CD1c-positive myeloid dendritic cell (primary cell): ENCODE measurements around the gene UBE2D2.

Source experiments
- DNase-seq: peaks from one replicate; pipeline ENCODE4 v3.0.0-alpha.2; 2016; ENCODE audit errors: extremely low spot score

Gene UBE2D2

DNA sequence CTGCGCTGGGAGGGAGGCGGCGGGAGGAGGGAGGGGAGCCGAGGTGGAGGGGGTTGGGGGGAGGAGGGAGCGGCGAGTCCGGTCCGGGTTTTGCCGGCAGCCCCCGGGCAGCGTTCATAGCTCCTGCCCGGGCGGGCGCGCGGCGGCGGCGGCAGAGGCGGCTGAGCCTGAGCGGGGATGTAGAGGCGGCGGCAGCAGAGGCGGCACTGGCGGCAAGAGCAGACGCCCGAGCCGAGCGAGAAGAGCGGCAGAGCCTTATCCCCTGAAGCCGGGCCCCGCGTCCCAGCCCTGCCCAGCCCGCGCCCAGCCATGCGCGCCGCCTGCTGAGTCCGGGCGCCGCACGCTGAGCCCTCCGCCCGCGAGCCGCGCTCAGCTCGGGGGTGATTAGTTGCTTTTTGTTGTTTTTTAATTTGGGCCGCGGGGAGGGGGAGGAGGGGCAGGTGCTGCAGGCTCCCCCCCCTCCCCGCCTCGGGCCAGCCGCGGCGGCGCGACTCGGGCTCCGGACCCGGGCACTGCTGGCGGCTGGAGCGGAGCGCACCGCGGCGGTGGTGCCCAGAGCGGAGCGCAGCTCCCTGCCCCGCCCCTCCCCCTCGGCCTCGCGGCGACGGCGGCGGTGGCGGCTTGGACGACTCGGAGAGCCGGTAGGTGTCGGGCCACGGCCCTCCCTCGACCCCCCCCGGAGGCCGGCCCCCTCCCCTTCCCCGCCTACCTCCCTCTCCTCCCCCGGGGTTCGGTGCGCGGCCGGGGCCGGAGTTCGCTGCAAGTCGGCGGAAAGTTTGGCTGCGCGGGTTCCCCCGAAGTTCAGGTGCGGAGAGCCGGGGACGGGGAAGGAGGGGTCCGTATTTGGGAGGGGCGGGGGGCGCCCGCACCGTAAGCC lies 87.3 kb downstream of the UBE2D2 start, which contains the start of gene CXXC5:
Gene CXXC5 (plus strand): TSS at position 145 of the 877 bp plus-strand sequence. CDS start 32,175 bp downstream, outside the sequence.
- DNase-seq, result peak; percentile 70

DNA sequence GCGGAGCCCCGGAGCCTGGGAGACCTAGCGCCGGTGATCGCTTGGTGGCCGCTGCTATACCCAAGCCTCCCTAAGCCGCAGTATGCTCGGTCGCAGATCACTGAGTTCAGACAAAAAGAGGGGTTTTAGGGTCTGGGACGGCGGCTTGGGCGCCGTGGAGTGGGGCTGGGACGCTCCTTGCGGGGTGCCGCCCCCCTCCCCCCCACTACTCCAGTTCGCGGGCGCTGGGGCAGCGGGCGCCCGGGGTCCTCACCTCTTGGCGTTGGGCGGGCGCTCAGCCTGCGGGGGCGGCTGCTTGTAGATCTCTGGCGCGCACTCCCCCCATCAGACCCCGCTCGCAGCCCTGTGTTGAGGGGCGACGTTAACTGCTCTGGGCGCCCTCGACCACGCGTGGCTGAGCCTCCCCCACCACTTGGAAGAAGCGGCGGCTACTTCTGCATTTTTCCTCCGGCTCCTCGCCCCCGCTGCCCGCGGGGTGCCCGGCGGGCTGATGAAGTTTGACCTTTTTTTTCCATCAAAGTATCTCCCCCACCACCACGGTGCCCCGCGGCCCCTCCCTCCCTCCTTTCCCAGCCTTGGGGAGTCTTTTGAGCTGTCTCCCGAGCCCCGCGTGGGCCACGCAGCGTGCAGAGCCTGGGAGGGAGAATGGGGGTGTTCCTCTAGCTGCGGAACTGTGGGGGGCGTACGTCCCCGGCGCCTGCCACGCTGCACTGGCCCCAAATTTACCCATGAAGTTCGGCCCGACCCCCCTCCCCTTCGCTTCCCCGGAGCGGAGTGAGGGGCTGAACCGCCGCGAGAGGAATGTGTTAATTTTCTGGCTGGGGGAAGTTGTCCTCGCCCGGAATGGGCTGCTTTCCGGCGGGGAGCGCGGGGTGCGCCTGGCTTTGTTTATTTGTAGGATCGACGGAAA lies 88.2 kb downstream of the UBE2D2 start:
- peak; percentile 87 for DNase-seq

DNA sequence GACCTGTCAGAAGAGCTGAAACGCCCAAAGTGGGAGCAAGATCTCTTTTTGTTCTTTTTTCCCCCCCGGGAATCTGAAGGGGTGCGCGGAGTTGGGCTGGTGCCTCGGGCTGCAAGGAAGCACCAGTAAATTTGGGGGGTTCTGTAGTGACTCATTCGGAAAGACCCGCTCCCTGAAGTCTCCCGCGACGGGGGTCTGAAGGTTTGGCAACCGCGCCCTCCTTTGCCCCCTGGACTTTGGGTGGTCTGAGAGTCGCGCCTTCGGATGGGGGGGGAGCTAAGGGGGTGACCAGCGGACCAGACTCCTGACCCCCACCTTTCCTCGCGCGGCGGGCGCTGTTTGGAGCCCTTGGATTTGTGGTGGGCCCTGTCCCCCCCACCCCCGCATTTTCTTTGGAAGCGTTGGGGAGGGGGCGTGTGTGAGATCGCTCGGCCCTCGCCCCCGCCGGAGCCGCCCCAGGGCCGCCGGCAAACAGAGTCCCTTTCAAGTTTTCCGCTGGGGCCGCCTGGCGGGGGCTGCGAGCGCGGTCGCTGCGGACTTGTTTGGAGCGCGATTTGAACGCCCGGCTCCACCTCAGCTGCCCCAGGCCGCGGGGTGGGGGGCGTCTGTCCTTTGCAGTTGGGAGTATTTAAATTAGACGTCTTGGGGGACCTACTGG lies 89.0 kb downstream of the UBE2D2 start:
- no peak for DNase-seq

DNA sequence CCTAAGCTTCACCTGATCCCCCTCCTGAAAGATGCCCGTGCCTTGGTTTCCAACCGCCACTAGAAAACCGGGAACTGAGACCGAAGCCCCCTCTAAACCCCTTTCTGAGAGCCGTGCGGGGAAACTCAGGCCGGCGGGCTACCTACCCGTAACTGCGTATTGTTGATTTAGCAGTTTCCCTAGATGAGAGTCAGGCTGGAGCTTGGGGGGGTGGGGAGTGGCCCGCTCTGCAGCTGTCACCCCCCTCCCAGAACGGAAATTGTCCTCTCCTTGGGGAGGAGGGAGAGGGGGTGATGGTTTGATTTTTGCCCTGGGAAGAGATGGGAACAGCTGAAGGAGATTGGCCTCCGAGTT lies 89.5 kb downstream of the UBE2D2 start:
- no peak for DNase-seq

DNA sequence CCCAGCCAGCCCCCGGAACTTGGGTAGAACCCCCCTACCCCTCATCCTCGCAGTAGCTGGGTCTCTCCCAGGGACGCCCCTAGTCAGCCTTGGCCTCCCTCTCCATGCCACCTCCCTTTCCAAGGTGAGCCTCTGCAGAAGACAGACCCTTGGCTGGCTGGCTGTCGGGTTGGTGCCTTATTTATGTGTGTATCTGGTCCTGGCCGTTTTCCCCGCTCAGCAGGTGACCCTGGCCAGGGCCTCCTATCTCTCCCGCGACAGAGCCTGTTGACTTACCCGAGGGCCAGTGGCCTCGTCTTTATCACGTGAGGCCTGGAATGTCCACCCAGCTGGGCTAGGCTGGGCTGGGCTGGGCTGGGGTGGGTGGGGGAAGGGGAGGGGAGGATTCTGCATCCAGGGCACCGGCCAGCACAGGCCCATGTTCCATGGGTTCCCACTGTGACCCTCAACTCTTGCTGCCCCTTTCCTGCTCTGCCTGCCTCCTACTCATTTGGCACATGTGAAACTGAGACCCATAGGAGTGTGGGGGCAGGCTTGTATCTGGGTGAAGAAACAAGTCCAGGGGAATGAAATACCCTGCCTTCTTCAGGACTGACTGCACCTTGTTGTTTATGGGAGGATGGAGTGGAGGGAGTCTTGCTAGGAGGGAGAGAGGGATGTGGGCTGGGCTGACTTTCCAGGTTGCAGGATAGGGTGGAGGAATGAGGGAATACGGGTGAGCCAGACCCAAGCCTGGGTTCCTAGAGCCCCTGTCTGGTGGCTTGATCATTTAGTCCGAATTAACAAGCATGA lies 90.1 kb downstream of the UBE2D2 start:
- DNase-seq, result no peak

DNA sequence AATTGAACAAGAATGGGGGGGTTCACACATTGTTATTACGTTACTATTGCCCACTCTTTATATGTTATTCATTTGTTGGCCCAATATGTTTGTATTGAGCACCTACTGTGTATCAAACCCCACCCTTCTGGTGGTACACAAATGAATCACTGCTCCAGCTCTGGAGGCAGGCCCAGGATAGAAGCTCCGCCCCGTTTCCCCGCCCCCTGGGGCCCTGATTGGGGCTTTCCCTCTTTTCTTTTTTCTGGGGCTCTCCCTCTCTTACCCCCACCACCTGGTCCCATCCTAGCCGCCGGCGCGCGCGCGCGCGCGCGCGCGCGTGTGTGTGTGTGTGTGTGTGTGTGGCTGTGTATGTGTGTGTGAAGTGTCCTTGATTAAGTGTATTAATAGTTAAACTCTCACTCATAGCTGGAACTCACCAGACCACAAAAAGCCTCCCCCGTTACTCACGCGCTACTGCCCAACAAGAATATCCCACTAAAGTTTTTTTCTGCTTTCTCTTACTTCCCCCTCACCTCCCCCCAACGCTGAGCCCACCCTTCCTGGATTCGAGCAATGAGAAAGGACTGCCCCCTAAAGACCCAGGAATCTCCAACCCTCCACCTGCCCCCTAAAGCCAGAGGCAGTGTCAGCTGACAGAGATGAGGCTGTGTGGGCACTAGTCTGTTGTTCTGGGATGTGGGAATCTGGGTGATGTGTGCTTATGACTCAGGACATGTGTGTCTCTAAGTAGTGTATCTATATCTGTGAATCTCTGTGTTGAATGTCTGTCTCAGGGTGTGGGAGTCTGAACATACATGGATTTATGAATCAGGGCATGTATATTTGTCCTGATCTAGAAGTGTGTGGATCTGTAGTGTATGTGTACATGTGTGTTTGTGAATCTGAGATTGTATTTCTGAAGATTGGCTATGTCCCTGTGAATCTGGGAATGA lies 91.0 kb downstream of the UBE2D2 start:
- peak; percentile 75 for DNase-seq

DNA sequence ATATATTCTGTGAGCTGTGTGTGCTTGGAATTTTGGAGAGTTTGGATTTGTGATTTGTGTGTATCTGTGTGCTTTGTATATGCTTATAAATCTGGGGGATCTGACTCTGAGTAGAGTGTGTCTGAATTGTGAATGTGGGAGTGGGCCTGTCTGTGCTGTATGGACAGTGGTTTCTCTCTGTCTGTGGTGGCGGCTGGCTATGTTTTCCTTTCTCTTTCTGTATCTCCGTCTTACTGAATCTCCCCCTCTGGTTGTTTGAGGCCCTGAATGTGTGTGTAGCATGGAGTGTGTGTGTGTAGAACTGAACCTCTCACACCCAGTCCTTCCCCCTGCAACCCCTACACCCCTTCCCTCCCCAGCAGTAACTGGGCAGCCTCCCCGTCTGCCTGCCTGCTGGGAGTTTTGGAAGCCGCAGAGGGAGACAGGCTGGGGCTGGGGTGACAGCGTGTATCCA lies 91.7 kb downstream of the UBE2D2 start:
- DNase-seq, result no peak

DNA sequence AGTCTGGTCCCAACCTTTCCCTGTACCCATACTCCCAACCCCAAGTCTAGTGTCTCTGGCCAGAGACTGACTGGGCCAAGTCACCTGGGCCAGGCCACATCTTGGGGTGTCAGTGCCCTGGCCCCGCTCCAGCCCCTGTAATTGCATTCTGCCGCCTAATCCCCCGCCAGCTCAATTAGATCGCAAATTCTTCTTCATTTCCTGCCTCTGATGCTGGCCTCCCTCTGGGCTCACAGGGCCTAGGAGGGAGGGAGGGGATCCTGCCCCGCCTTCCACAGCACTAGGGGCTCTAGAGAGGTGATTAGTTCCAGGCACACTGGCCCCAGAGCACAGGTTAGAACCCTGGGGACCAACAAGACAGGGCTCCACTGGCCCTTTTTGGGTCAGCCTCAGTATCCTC lies 92.5 kb downstream of the UBE2D2 start:
- DNase-seq, result no peak

DNA sequence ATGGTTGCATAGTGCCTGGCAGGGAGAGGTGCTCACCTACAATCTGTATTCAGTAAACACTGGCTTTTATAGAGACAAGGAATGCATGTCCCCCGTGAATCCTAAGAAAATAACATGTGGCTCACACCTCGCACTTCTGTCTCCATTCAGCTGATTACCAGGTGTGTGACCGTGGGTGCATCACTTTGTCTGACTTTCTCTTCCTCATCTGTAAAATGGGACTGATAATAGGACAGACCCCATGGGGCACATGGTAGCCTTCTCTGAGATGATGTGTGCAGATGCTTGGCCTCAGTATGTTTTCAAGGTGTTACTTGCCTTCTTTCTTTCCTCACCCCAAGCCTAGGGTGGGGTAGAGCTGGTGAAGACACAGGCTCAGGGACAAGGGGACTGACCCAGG lies 93.3 kb downstream of the UBE2D2 start:
- no peak for DNase-seq

DNA sequence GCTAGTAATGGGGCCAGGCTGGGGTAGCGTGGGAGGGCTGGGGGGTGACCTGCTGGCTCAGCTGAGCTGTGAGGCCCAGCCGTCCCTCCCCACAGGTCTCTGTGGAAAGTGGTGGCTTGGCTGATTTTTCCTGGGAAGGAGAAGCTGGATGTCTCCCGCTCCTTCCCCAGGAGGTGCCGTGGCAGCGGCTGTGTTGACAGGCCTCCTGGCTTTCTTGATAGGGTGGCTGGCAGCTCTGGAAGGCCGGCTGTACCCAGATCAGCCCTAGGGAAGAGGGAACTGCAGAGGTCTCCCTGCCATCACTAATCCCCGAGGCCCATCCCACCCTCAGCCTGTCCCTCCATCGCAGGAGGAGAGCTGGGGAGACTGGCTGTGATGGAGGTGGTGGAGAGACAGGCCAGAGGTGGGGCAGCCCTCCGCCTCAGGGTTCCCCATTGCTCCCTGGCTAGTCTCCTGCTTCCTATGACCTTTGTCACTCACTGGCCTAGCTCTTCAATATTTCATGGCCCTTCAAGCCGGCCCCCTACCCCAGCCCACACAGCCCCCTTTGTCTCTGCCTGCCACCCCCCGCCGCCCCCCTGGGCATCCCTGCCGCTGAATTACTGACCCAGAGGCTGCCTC lies 93.8 kb downstream of the UBE2D2 start:
- no peak for DNase-seq

DNA sequence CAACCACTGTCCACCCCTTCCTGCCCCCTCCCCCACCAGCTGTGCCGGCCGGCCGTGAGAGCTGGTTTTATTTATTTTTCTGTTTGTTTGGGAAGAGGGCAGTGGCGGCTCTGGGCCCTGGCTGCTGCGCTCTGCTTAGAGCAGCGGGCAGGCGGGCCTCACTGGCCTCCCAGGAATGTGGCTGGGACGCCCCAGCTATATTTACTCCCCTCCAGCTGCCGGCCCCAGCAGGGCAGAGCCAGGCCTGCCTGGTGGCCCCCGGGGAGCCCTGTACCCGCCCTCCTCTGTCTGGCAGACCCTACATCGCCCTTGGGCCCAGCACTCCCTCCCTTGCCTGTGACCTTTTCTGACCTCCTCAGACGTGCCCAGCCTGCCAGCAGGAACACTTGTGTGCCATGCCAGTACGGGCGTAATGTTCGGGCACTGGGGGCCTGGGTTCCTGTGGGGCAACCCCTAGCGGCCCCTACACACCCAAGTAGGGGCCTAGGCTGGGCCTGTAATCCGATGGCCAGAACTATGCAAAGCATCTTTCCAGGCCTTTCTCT lies 94.7 kb downstream of the UBE2D2 start:
- no peak for DNase-seq

DNA sequence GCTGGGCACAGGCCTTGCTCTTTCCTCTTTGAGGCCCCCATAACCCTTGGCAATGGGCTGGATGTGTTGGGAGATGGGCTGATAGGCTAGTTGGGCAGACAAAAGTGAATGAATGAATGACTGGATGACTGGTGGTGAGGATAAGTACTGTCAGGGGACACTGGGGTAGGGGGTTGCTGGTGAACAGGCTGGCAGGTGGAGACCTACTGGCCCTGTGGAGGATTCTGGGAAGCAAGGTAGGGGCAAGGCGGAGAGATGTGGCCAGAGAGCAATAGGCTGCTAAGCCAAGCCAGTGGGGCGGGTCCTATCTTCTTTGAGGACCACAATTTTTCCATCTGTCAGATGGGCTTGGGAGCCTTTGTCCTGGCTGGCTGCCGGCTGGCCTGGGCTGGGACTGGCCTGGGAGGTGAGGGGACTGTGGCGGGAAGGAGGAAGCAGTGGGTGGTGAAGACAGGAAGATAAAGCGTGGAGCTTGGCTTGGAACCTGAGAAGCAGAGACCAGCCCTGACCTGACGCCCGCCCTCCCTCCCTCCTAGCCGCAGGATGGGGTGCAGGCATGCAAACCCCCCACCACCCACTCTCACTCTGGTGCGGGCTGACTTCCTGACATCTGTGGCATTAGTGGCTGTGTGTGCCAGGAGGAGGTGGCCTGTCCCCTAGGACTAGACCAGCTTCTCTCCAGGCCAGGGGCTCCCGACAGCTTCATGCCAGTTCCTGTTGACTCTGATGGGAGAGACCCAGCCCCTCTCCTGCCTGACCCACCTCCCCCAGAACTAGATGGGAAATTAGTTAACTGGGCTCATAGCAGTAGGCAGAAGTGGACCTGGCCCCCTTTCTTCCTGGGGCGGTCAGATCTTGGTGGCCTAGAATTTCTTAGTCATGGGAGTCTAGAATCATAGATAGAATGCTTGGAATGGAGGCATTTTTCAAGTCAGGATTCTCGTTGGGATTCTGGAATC lies 96.5 kb downstream of the UBE2D2 start:
- DNase-seq, result no peak

DNA sequence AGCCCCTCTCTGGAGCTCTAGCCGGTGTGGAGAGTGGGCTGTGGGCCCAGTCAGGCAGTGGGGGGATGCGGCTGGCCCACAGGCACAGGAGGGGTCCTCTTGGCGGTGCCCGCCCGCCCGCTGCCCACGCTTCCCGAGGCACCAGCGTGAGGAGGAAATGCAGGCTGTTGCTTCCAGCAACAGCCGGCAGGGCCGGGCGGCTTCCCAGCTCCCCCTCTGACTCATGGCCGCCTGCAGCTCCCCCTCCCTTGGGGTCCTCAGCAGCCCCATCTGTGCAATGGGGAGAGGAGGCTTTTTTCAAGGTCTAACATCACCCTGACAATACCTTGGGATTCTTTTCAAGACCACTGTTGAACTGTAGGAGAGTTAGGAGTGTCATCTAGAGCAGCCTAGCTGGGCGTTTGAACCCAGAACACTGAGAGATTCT lies 97.4 kb downstream of the UBE2D2 start:
- DNase-seq, result peak; percentile 60

DNA sequence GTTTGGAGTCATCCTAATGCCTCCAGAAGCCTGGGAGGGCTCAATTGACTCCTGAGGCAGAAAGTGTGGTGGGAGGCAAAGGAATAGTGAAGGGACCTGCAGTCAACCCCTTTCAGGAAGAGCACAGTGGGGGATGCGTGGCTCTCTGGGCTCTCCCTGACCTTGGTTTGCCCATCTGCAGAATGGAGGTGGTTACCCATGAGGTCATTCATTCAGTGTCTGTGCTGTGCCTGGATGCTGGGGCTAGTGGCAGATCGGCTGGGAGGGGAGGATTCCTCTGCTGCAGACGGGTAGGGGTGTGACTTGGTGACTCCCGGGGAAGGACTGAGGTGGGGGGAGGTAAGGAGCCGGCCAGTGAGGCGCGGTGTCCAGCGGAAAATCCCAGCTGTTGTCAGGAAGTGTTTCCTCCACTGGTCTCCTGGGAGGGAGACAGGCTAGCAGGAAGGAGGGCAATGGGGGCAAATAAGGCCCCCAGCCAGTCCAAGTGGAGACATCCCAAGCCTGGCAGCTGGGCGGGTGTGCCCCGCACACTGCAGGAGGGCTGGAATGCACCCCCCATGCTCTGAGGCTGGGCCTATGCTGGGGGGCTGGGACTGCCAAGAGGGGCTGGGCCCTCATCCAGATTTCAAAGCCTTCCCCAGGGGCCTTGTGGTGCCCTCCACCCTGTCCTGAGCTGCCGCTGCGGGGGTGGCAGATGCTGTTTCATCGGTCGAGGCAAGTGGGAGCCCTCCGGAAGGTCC lies 98.0 kb downstream of the UBE2D2 start:
- no peak for DNase-seq

DNA sequence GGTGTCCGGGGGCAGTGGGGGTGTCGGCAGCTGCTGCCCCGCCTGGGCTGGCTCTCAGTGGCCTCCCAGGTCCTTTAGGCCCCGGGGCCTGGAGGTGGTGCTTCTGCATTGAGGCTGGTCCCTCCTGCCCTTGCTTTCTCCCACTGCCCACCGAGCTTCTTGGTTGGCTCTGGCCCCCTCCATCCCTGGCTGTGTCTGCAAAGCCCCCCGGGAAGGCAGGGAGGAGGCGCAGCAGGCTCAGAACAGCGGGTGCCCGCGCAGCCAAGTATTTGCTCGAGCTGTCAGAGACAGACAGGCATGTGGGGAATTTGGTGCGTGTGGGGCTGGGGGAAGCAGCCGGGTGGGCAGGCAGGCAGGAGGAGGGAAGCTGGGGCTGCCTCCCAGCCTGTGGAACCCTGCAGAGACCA lies 98.6 kb downstream of the UBE2D2 start:
- DNase-seq, result no peak

DNA sequence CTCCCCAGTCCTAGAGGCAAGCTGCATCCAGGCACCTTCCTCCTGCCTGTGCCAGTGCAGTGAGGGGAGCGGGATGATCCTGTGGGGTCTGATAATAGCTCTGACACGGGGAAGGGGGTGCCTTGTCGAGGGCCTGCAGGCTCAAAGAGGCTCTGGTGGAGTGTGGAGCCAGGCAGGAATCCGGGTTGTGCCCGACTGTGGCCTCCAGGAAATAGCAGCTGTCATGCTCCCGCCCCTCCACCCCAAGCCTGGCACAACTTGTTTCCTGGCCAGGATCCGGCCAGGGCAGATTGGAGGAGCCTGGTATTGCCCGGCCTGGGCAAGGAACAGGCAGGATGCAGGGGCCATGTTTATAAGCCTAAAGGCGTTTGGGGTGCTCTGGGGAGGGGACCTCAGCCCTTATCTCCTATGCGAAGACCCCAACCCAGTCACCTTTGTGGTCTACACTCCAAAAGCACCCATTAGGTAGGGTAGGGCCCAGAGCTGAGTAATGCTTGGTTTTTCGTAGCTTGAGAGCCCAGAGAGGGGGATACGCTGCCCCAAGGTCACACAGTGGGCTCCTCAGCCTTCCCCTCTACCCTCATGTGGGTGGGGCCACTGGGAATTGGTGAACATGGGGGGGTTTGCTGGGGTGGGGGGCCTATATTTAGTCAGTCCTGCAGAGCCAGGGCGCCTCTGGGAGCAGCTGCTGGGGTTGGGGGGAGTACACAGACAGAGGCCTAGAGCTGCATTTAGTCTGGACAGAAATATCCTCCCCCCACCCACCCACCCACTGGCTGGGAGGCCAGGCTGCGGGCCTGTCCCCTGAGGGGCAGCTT lies 99.2 kb downstream of the UBE2D2 start:
- no peak for DNase-seq
